GM21515 (cell line): ENCODE results near the gene RNF114.
"Not testable (repeated sequence)": the region's sequence is repeated elsewhere in the genome, so short reads cannot be mapped to it uniquely, and the experiment has no call there.

Experiments used
- ATAC-seq: cut with Tn5 transposase; IDR thresholded peaks from one replicate; pipeline ENCODE4 v1.9.1; 2021; ENCODE audit not compliant: unreplicated experiment

The RNF114 gene

DNA sequence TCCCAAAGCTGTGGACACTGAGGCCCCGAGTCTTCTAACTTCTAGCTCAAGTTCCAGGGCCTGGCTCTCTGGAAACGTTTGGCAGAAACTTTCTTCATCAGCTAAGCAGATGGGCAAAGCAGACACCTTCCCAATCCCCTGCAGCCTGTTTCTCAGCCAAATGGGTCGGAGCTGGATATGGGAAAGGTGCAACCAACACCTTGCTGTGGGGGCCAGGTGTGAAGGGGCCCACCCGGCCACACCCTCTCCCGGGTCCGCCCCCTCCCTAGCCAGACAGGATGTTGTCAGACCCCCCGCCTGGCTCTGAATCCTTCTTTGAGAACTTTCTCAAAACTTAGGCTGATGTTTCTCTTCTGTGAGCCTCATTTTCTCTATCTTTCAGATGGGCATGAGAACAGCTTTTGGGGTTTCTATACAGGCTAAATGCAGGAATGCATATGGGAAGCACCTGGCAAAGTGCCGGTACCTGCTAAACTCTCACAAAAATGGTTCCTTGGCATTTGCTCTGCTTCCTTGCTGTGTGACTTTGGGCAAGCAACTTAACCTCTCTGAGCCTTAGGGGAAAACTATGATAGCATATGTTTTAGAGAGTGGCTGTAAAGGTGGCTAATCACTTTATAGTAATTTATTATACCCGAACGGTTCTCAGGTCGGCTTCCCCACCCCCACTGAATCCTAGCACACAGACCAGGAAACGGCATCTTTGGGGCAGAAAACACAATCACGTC, 48.4 kb downstream of the RNF114 start:
- no peak for ATAC-seq

DNA sequence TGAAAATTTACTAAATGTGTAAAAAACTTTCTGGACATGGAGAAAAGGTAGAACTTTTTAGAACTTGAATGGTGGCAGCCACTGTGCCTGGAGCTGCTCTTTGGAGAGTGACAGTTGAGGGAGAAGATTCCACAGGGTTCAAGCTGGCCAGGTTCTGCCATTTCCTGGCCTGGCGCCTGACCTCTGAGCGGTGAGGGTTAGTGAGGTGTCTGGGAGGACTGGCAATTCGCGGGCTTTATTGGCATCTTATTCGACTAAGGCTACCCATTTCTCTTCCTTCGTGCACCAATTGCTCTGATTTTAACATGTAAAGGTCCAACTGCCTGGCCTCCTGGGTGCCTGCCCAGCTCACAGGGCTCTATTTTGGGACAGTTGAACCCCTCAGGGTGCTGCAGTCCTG, 49.0 kb downstream of the RNF114 start:
- ATAC-seq = no peak

DNA sequence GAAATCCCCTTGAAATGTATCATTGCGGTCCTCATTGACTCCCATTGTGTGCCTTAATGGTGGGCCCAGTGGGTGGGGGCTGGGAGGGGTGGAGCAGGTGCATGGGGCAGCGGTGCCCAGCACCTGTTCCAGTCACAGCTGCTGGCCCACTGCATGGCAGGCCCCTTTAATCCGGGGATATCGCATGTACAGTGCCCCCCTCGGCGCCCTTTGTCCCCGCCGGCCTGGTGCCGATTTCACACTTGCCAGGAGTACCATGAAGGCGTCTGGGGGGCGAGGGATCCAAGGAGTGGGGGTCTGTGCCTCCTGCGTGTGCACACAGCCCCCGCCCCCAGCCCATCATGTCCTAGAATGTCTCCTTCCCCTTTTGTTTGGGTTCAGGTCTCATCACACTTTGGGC, 49.4 kb downstream of the RNF114 start:
- ATAC-seq = no peak

DNA sequence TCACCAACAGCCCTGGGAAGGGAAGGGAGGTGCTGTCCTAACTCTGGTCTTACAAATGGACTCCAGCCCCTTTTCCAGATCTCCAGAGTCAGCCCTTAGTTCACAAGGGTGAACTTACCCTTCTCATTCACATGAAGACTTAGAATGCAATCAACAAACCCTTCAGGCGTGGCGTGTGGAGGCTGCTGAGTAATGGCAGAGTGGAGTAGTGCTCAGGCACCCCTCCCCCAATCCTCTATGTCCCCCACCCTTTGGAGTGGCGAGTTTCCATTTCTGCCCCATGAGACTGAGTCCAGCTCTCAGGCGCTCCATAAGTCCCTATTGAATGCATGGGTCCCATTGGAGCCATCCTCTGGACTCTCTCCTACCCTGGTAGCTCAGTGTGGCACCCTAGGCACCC, 49.9 kb downstream of the RNF114 start:
- ATAC-seq = no peak

DNA sequence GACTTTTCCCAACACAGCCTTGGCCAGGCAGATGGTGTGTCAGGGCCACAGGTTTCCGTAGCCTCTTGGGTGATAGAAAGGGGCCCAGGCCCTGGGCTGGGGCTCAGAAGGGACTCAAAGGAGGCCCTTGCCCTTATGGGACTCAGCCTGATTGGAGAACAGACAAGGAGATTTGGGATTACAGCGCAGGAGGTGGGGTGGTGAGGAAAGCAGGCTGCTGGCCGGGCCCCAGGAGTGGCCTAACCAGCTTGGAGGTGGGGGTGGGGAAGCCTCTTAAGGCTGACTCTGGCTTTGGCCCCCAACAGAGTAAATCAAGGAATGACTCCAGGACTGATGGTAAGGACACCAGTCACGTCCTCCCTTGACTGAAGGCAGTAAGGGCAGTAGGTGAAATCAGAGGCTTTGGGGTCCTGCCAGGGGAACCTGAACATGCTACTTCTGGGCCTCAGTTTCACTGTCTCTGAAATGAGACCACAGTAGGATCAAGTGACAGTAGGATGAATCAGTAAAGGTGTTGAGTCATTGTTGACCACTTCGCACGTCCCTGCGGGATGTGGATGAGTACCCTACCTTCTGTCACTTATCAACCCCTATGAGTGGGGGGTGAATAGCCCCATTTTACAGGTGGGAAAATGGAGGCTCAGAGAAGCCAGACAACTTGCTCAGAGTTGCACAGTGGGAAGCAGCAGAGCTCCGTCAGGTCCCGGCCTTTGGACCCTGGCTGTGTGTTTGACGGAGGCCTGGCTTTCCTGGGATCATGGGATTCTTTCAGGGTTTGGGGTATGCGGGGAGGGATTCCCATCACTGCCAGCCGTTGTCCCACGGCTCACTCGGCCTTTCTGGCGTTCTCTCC, 51.0 kb downstream of the RNF114 start:
- ATAC-seq = no peak

DNA sequence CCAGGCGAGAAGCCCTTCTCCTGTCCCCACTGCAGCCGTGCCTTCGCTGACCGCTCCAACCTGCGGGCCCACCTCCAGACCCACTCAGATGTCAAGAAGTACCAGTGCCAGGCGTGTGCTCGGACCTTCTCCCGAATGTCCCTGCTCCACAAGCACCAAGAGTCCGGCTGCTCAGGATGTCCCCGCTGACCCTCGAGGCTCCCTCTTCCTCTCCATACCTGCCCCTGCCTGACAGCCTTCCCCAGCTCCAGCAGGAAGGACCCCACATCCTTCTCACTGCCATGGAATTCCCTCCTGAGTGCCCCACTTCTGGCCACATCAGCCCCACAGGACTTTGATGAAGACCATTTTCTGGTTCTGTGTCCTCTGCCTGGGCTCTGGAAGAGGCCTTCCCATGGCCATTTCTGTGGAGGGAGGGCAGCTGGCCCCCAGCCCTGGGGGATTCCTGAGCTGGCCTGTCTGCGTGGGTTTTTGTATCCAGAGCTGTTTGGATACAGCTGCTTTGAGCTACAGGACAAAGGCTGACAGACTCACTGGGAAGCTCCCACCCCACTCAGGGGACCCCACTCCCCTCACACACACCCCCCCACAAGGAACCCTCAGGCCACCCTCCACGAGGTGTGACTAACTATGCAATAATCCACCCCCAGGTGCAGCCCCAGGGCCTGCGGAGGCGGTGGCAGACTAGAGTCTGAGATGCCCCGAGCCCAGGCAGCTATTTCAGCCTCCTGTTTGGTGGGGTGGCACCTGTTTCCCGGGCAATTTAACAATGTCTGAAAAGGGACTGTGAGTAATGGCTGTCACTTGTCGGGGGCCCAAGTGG, 51.9 kb downstream of the RNF114 start:
- ATAC-seq = no peak

DNA sequence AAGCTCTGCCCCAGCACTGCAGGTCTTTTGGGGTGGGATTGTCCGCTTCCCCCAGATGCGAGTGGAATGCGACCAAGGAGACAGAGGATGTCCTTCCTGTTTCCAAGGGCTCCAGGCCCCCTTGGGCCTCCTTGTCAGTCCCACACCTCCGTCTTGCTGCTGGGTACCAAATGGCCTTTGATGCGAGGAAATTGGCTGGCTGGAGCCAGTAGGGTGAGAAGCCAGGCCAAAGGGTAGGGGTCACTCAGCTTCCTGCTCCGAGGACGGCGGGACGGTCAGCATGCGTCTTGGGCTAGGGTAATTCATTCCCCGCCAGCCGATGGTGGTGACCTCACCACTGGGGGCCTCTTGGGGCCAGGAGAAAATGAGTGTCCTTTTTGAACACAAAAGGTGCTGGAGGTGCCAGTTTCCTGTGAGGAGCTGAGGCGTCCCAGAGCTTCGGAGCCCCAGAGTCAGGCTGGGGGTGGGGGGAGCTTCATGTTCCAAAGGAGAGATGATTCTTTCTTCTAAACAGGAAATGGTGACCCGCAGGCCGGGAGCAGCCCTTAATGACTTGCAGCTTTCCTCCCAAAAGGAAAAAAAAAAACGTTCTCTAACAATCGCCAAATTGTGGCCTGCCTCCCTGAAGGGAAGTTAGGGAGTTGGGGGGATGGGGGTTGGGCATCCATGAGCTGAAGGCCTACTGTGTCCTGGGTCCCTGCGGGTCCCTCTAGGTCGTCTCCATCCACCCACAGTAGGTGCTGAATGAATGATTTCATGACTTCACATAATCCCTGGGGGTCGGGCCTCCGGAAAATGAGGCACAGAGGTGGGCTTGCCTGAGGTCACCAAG, 53.3 kb downstream of the RNF114 start:
- ATAC-seq = no peak

DNA sequence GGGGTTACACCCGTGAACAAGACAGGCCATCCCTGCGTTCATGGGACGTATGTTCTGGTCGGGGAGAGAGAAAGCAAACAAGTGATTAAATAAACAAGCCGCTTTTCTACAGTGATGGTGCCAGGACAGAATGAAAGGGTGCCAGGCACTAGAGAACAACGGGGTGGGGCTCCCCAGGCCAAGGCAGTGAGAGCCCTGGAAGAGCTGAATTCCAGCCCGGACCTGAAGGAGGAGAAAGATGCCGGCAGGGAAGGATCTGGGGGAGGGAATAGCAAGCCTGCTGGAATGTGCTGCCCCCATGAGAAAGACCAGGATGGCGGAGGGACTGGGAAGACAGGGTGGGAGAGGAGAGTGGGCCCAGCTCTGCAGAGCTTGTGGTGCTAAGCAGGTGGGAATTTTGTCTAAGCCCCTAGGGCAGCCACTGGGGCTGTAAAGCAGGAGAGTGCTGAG, 54.1 kb downstream of the RNF114 start:
- ATAC-seq = no peak

DNA sequence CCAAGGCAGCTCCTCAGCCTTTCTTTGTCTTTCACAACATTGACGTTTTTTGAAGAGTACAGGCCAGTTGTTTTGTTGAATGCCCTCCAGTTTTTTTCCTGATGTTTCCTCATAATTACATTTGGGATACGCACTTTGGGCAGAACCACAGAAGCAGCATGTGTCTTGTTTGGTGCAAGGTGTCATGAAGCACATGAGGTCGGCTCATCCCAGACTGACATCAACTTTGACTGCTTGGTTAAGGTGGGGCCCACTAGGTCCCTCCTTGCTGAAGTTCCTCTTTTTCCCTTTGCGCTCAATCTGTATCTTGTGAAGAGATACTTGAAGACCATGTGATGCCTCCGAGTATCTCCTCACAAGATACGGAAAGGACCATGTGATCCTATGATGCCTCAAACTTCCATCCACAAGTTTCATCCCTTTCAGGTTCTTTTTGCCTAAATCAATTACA, 57.1 kb downstream of the RNF114 start:
- ATAC-seq = no peak

DNA sequence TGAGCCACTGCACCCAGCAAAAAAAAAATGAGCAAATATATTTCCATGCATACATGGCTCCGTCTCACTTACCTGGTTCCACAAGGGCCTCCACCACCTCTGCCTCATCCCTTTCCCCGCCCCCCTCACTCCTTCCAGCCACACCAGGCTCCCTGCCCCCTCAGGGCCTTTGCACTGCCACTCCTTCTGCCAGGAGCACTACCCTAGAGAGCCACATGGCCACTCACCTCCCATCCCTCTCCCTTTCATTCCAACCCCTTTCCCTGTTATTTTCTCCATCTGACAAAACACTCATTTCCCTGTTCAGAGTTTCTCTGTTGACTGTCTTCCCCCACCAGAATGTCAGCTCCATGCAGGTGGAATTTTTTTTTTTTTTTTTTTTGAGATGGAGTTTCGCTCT, 59.4 kb downstream of the RNF114 start:
- ATAC-seq = no peak

DNA sequence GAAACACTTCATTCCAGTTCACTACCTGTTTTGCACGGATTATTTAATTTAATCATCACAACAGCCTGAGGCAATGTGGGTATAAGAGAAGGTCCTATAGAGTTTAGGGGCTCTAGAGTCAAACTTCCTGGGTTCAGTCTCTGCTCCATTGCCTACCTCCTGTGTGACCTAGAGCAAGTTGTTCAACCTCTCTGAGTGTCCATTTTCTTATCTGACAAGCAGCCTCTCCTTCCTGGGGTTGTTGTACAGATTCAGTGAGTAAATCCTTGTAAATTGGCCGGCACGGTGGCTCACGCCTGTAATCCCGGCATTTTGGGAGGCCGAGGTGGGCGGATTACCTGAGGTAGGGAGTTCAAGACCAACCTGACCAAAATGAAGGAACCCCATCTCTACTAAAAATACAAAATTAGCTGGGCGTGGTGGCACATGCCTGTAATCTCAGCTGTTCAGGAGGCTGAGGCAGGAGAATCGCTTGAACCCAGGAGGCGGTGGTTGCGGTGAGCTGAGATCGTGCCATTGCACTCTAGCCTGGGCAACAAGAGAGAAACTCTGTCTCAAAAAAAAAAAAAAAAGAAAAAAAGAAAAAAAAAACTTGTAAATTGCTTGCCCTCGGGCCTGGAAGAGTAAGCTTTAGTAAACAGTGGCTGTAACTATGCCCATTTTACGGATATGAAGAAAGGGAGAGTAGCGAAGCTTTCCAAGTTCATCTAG, 62.4 kb downstream of the RNF114 start:
- ATAC-seq = not testable (repeated sequence)

DNA sequence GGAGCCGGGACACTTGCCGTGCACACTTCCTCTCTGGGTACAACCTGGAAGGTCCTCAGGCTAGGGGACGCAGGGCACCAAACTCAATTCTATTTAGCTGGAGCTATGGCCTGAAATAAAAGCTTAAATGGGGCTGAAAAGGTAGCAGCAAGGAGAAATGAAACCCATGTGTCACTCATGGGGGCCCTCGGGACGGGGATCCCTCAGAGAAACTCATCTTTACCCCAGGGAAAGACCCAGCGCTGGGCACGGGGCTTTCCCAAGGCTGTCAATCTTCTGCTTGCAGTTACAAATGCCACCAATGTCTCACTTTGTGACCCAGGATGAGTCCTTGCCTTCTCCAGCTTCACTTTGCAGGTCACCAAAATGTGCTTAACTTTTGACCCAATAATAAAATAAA, 63.1 kb downstream of the RNF114 start:
- ATAC-seq = no peak

DNA sequence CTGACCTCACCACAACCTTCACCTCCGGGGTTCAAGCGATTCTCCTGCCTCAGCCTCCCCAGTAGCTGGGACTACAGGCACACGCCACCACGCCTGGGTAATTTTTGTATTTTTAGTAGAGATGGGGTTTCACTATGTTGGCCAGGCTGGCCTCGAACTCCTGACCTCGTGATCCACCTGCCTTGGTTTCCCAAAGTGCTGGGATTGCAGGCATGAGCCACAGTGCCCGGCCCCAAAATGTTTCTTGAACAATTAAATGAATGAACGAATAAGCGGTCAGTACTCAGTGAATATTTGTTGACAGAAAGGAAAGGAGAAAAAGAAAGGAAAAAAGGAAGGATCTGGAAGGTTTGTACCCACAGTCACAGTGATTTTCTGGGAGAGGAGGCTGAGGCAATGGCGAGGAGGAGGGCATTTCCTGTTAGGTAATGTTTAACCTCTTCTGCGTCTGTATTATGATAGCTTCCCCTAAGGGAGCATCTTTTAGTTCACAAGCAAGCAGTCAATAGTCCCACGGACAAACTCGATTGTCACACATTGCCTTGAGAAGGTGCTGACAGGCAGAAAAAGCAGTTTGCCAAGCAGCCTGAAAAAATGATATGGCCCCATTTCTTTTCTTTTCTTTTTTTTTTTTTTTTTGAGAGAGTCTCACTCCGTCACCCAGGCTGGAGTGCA, 64.5 kb downstream of the RNF114 start:
- ATAC-seq = not testable (repeated sequence)

DNA sequence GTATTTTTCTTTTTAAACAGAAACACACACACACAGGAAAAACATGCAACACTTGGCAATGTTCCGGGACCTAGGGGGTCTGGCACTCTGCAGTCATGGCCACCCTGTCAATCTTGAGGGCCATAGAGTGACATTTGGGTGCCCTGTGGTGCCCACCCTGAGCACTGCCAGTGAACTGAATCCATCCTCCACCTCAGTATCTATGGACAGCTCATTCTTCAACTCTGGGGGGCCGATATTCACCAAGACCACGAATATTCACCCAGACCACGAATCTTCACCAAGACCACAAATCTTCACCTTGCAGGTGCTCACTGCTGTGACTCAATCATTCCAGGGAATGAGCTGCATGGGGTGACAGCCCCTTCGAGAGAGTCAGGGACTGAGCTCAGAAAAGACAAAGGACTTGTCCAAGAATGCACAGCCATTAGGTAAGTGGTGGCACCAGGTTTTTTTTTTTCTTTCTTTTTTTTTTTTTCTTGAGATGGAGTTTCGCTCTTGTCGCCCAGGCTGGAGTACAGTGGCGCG, 65.7 kb downstream of the RNF114 start:
- ATAC-seq = no peak

DNA sequence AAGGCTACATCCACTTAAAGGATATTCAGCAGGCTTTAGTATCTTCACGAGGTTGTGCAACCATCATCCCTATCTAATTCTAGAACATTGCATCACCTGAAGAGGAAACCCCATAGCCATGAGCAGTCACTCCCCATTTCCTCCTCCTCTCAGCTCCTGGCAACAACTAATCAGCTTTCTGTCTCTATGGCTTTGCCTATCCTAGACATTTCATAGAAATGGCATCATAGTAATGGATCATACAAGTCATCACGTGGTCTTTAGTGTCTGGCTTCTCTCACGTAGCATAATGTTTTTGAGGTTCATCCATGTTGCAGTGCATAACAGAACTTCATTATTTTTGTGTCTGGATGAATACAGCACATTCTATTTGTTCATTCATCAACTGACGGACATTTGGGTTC, 67.1 kb downstream of the RNF114 start:
- no peak for ATAC-seq
